Activated B cell treated with CpG ODN at 0.5 μM for 24 hours (primary cell): Measurements from ENCODE around the gene LRP5. TPM values are rescaled to one million over a fixed set of nuclear protein-coding genes. Genes with fewer than 3 reads are reported as not detected.
A peak's percentile ranks its signal among the peaks of the same experiment; 100 is the strongest.

ENCODE experiments used
- ATAC-seq: fragments of 200-7000 bp; cut with Tn5 transposase; one replicate; pipeline ENCODE4 v1.10.0; 2021; ENCODE audit warnings: low read depth, mild to moderate bottlenecking, moderate library complexity
- CTCF ChIA-PET: fragments of 350-600 bp; sonication (Branson Sonifier 250); formaldehyde crosslinking; loops from one replicate; lab custom pipeline; 2021; ENCODE audit warnings: antibody characterized with exemption; lab: Charles Lee
- POLR2A ChIA-PET: fragments of 350-600 bp; sonication (Branson Sonifier 250); formaldehyde crosslinking; loops from one replicate; lab custom pipeline; 2021; ENCODE audit warnings: antibody characterized with exemption; lab: Charles Lee
- DNase-seq: peaks from one replicate; pipeline ENCODE4 v3.0.0; 2022
- H3K27ac Mint-ChIP-seq: one replicate; pipeline ENCODE4 v1.8.0; 2020; ENCODE audit warnings: mixed read lengths
- H3K27me3 Mint-ChIP-seq: one replicate; pipeline ENCODE4 v1.8.0; 2021; ENCODE audit warnings: mixed read lengths
- H3K36me3 Mint-ChIP-seq: one replicate; pipeline ENCODE4 v1.8.0; 2021; ENCODE audit warnings: low read depth, mixed read lengths
- H3K4me1 Mint-ChIP-seq: one replicate; pipeline ENCODE4 v1.8.0; 2021; ENCODE audit warnings: mixed read lengths
- H3K4me3 Mint-ChIP-seq: one replicate; pipeline ENCODE4 v1.8.0; 2020; ENCODE audit warnings: mild to moderate bottlenecking, mixed read lengths
- H3K9me3 Mint-ChIP-seq: one replicate; pipeline ENCODE4 v1.8.0; 2020; ENCODE audit warnings: mixed read lengths
- CTCF ChIP-seq: fragments of 200-600 bp; IDR thresholded peaks from one replicate; pipeline ENCODE4 v1.8.0; 2022; ENCODE audit warnings: antibody characterized with exemption, mild to moderate bottlenecking
- intact Hi-C: fragments of 100-400 bp; cut with micrococcal nuclease; formaldehyde crosslinking; loops from one replicate; pipeline ENCODE4 v1.15.1; 2024
- total RNA-seq: library from RNA; stranded (reverse); gene quantifications from 2 replicates; pipeline ENCODE4 v1.2.3, GENCODE V29; 2022

LRP5 gene
- total RNA-seq, 1 donor from 2014 or later = 8.7 TPM

GRCh38 chr11:68370211-68371111 lies 58.1 kb downstream of the LRP5 start:
- no peak for TF ChIP-seq CTCF
- Mint-ChIP-seq H3K4me3 (peak overlapping the region; percentile 81), H3K27ac (peak overlapping the region; percentile 84), H3K36me3 (no peaks in the 10 kb centered on the region), H3K9me3 (no peaks in the 10 kb centered on the region), H3K27me3 (peaks cover 5% of the 10 kb centered on the region), H3K4me1 (peaks cover 72% of the 10 kb centered on the region)
- CTCF ChIA-PET = interaction anchor here (0.8 to 2.3 kb wide), 5 partner anchors 10 to 113 kb away, joined by 3 to 12 read pairs (median 8); no protein-coding TSS in a partner anchor
- intact Hi-C loops = loop anchor here (1.0 to 5.0 kb wide), 8 partner anchors 10 to 686 kb away; partner anchors contain the start of genes KMT5B and NDUFS8
- POLR2A ChIA-PET = interaction anchor here (0.5 to 4.1 kb wide), 12 partner anchors 10 to 368 kb away, joined by 3 to 39 read pairs (median 4); partner anchors contain the start of gene C11orf24
- ATAC-seq (peak; percentile 84), DNase-seq (peak; percentile 44)

GRCh38 chr11:68371171-68372041 lies 59.0 kb downstream of the LRP5 start:
- peak; percentile 56 for ATAC-seq
- peaks cover 72% of the 10 kb centered on the region for H3K4me1 Mint-ChIP-seq
- peak overlapping the region; percentile 84 for H3K27ac Mint-ChIP-seq

GRCh38 chr11:68372114-68372513 lies 59.7 kb downstream of the LRP5 start:
- POLR2A ChIA-PET = interaction anchor here (0.6 to 4.1 kb wide), 7 partner anchors 9 to 369 kb away, joined by 3 to 39 read pairs (median 4); partner anchors contain the start of gene C11orf24
- no peak for TF ChIP-seq CTCF
- no peak for ATAC-seq
- Mint-ChIP-seq H3K4me1 (peaks cover 72% of the 10 kb centered on the region), H3K9me3 (no peaks in the 10 kb centered on the region), H3K36me3 (no peaks in the 10 kb centered on the region), H3K27ac (peak overlapping the region; percentile 84), H3K4me3 (peak overlapping the region; percentile 81), H3K27me3 (peaks cover 5% of the 10 kb centered on the region)
- intact Hi-C loops = loop anchor here (5.0 kb wide), 1 partner anchor 340 kb away; the partner anchor contains the start of gene NDUFS8
- CTCF ChIA-PET = interaction anchor here (1.7 to 2.2 kb wide), 3 partner anchors 12 to 115 kb away, joined by 8 to 12 read pairs (median 10); no protein-coding TSS in a partner anchor
- no peak for DNase-seq

More at GRCh38 chr11:68371171-68372041, 59.0 kb downstream of the LRP5 start:
- intact Hi-C loops = loop anchor here (1.0 to 5.0 kb wide), 7 partner anchors 41 to 685 kb away; partner anchors contain the start of genes KMT5B and NDUFS8
- Mint-ChIP-seq H3K4me3 (peak overlapping the region; percentile 81), H3K36me3 (no peaks in the 10 kb centered on the region), H3K9me3 (no peaks in the 10 kb centered on the region), H3K27me3 (peaks cover 5% of the 10 kb centered on the region)
- POLR2A ChIA-PET = interaction anchor here (0.6 to 4.1 kb wide), 11 partner anchors 9 to 369 kb away, joined by 3 to 39 read pairs (median 3); partner anchors contain the start of gene C11orf24
- TF ChIP-seq CTCF = no peak
- DNase-seq = peak; percentile 60
- CTCF ChIA-PET = interaction anchor here (1.7 to 2.3 kb wide), 4 partner anchors 9 to 114 kb away, joined by 7 to 12 read pairs (median 9); no protein-coding TSS in a partner anchor

GRCh38 chr11:68372625-68373024 lies 60.2 kb downstream of the LRP5 start:
- DNase-seq = no peak
- ChIA-PET CTCF (interaction anchor here (1.0 to 2.2 kb wide), 2 partner anchors 76 to 115 kb away, joined by 3 to 12 read pairs; no protein-coding TSS in a partner anchor), POLR2A (interaction anchor here (1.1 to 4.1 kb wide), 2 partner anchors 8 to 14 kb away, joined by 3 to 39 read pairs; no protein-coding TSS in a partner anchor)
- ATAC-seq = no peak
- intact Hi-C loops = loop anchor here (5.0 kb wide), 1 partner anchor 340 kb away; the partner anchor contains the start of gene NDUFS8
- Mint-ChIP-seq H3K9me3 (no peaks in the 10 kb centered on the region), H3K4me1 (peaks cover 70% of the 10 kb centered on the region), H3K27ac (no peak overlapping the region), H3K36me3 (no peaks in the 10 kb centered on the region), H3K4me3 (no peak overlapping the region), H3K27me3 (peaks cover 5% of the 10 kb centered on the region)
- no peak for TF ChIP-seq CTCF
